ENCODE results near the gene ALX3. TPM values are rescaled to one million over a fixed set of nuclear protein-coding genes. Genes with fewer than 3 reads are reported as not detected.

The ALX3 gene
- total and polyA plus RNA-seq, 2 of the 8 experiments (the other 6 are each of a cell fraction or from before 2014, with no cell fraction given): 0.20 TPM; not detected in 1

DNA sequence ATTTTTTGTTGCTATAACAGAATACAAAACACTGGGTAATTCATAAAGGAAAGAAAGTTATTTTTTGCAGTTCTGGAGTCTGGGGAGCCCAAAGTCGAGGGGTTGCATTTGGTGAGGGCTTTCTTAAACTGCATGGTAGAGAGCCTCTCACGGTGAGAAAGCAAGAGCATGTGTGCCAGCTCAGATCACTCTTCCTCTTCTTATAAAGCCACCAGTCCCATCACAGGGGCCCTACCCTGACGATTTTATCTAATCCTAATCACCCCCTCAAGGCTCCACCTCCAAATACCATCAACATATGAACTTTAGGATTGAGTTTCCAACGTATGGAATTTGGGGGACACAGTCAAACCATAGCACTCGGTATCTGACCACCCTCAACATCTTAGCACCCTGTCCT is 37.1 kb downstream of the ALX3 start:
- no peak overlapping the region for H4K91ac ChIP-seq (replicated peaks; ENCODE audit: insufficient read length, low read length)
- H3K4me1 ChIP-seq (replicated peaks in 1 of 4; ENCODE audit: control insufficient read depth in 3 of 4, insufficient read depth in 4 of 4, low read length in 3 of 4): peaks cover 0 to 9% (median 5%) of the 10 kb centered on the region in 4 experiments; a peak in 4 of 7 replicates
- FAIRE-seq: no peak
- H4K20me1 ChIP-seq (replicated peaks in 1 of 2; ENCODE audit: control insufficient read depth in 1 of 2, insufficient read depth in 2 of 2, low read length in 2 of 2): peaks cover 0 to 7% of the 10 kb centered on the region in 2 experiments
- peaks cover 4 to 12% (median 6%) of the 10 kb centered on the region in 4 experiments for H3K36me3 ChIP-seq (ENCODE audit: control insufficient read depth in 2 of 4, insufficient read depth in 4 of 4, low read length in 3 of 4)
- no peak overlapping the region for H3K27ac ChIP-seq (ENCODE audit: low read depth, low read length)
- H2BK20ac ChIP-seq (ENCODE audit: low read length): no peak overlapping the region
- H4K8ac ChIP-seq (ENCODE audit: extremely low read depth, insufficient read depth, low read length): no peak overlapping the region
- no peaks in the 10 kb centered on the region for H3K9me3 ChIP-seq (ENCODE audit: insufficient read depth in 2 of 2, low read depth in 1 of 2, low read length in 1 of 2)
- no peak overlapping the region for H3K23ac ChIP-seq (ENCODE audit: insufficient read length)
- H2BK12ac ChIP-seq (ENCODE audit: low read depth, low read length): no peak overlapping the region
- H3K18ac ChIP-seq (ENCODE audit: extremely low read depth, low read length): no peak overlapping the region
- peaks cover 7% of the 10 kb centered on the region; the same call in 1 of the 2 replicates for H3K23me2 ChIP-seq (ENCODE audit: low read depth, low read length)
- H3K27me3 ChIP-seq (replicated peaks in 1 of 4; ENCODE audit: control insufficient read depth in 3 of 4, extremely low read depth in 1 of 4, insufficient read depth in 3 of 4, low read length in 3 of 4): no peaks in the 10 kb centered on the region
- peaks cover 9 to 27% of the 10 kb centered on the region in 2 experiments for H3K79me2 ChIP-seq (ENCODE audit: control insufficient read depth in 1 of 2, insufficient read depth in 2 of 2, low read length in 2 of 2)
- POLR2A ChIA-PET (ENCODE audit: partially characterized antibody): no interaction called here
- no peak overlapping the region for H2BK120ac ChIP-seq (replicated peaks; ENCODE audit: low read depth, low read length)
- no peak for DNase-seq (ENCODE audit: low read depth in 1 of 2, low spot score in 2 of 2)
- H3K4ac ChIP-seq (replicated peaks; ENCODE audit: insufficient read length, low read depth, low read length): no peak overlapping the region
- H3K14ac ChIP-seq (ENCODE audit: insufficient read length): no peak overlapping the region
- H2AFZ ChIP-seq (ENCODE audit: low read length): peak overlapping the region; percentile 94
- H3K4me2 ChIP-seq (ENCODE audit: insufficient read depth in 1 of 2, low read depth in 2 of 2, low read length in 2 of 2): peak overlapping the region in 1 of 2 experiments; percentile 19; a peak in 1 of 4 replicates
- no peak overlapping the region for H3K9ac ChIP-seq (replicated peaks in 1 of 4; ENCODE audit: extremely low read depth in 1 of 4, low read depth in 3 of 4, low read length in 3 of 4)
- H2BK5ac ChIP-seq (ENCODE audit: low read depth, low read length): no peak overlapping the region
- CTCF ChIA-PET (ENCODE audit: partially characterized antibody): interaction anchor here (1.0 to 4.2 kb wide), 2 partner anchors 22 to 72 kb away, joined by 3 to 19 read pairs; no protein-coding TSS in a partner anchor
- H3K79me1 ChIP-seq (ENCODE audit: low read depth, low read length): peaks cover 6% of the 10 kb centered on the region; the same call in 1 of the 2 replicates
- H4K5ac ChIP-seq (ENCODE audit: insufficient read length, low read depth, low read length): no peak overlapping the region
- WGBS, 2 experiments (ENCODE audit: extremely low coverage in 1 of 2, insufficient coverage in 1 of 2, insufficient read length in 1 of 2, insufficient replicate concordance in 2 of 2, low coverage in 1 of 2, low lambda C conversion rate in 2 of 2, missing lambda C conversion rate in 1 of 2): 89% methylated on average over 5 of the region's 5 CpGs; no CpG with 5 or more reads in 1 of the 2 experiments
- no peak overlapping the region for H3K56ac ChIP-seq (replicated peaks; ENCODE audit: insufficient read length, low read depth, low read length)
- 0 out of 2 replicates have a peak overlapping the region, but pooled peaks have one; percentile 13 for H2BK15ac ChIP-seq (ENCODE audit: low read length)
- H2AK5ac ChIP-seq (ENCODE audit: low read depth, low read length): no peak overlapping the region
- no peak overlapping the region for H3K4me3 ChIP-seq (ENCODE audit: extremely low read depth in 1 of 4, insufficient read depth in 2 of 4, low read depth in 3 of 4, low read length in 4 of 4)
- no peak for TF ChIP-seq EGR1 (IDR thresholded peaks at IDR 0.05; ENCODE audit: borderline replicate concordance, low read depth, low read length)
- no peak for TF ChIP-seq CREB1 (IDR thresholded peaks at IDR 0.05)
- TF ChIP-seq BACH1 (IDR thresholded peaks at IDR 0.05; ENCODE audit: low read length): no peak
- TF ChIP-seq ATF3 (IDR thresholded peaks at IDR 0.05; ENCODE audit: insufficient read depth, low read depth, low read length): no peak
- no peak for TF ChIP-seq CBX5 (IDR thresholded peaks at IDR 0.05; ENCODE audit: low read depth, low read length)
- no peak for TF ChIP-seq ZNF274 (IDR thresholded peaks at IDR 0.05; ENCODE audit: borderline replicate concordance, extremely low read depth, low read length)
- no peak for TF ChIP-seq SP4 (IDR thresholded peaks at IDR 0.05; ENCODE audit: low read length)
- no peak for TF ChIP-seq NANOG (IDR thresholded peaks at IDR 0.05; ENCODE audit: insufficient read depth, low read depth, low read length, poor library complexity, severe bottlenecking)
- TF ChIP-seq E2F6 (IDR thresholded peaks at IDR 0.05): no peak
- TF ChIP-seq, protein P1, sequence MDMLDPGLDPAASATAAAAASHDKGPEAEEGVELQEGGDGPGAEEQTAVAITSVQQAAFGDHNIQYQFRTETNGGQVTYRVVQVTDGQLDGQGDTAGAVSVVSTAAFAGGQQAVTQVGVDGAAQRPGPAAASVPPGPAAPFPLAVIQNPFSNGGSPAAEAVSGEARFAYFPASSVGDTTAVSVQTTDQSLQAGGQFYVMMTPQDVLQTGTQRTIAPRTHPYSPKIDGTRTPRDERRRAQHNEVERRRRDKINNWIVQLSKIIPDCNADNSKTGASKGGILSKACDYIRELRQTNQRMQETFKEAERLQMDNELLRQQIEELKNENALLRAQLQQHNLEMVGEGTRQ (IDR thresholded peaks at IDR 0.05; ENCODE audit: low read length): no peak

Data from H1 (cell line).